GM19397 (cell line): ENCODE results near the gene ZBTB46.
"Not testable (repeated sequence)": the region's sequence is repeated elsewhere in the genome, so short reads cannot be mapped to it uniquely, and the experiment has no call there.

Experiments used
- ATAC-seq: cut with Tn5 transposase; IDR thresholded peaks from one replicate; pipeline ENCODE4 v1.9.1; 2021; ENCODE audit warnings: mild to moderate bottlenecking, moderate library complexity; ENCODE audit not compliant: unreplicated experiment

Gene ZBTB46

GRCh38 chr20:63858393-63859165, 27.5 kb upstream of the ZBTB46 start:
- ATAC-seq, result no peak

GRCh38 chr20:63857764-63858392, 26.8 kb upstream of the ZBTB46 start:
- ATAC-seq, result no peak

GRCh38 chr20:63856098-63856511, 25.0 kb upstream of the ZBTB46 start:
- no peak for ATAC-seq

- ATAC-seq, result no peak
Measured at GRCh38 chr20:63855363-63856097, 24.5 kb upstream of the ZBTB46 start.

- ATAC-seq, result no peak
Measured at GRCh38 chr20:63854766-63855362, 23.8 kb upstream of the ZBTB46 start.

GRCh38 chr20:63854069-63854765, 23.2 kb upstream of the ZBTB46 start:
- no peak for ATAC-seq

- ATAC-seq, result not testable (repeated sequence)
Measured at GRCh38 chr20:63853733-63854068, 22.6 kb upstream of the ZBTB46 start.

GRCh38 chr20:63851548-63851943, 20.5 kb upstream of the ZBTB46 start:
- ATAC-seq, result not testable (repeated sequence)

GRCh38 chr20:63850689-63851547, 19.9 kb upstream of the ZBTB46 start:
- peak; percentile 69 for ATAC-seq

GRCh38 chr20:63848003-63848911, 17.2 kb upstream of the ZBTB46 start:
- no peak for ATAC-seq

- no peak for ATAC-seq
Measured at GRCh38 chr20:63847237-63848002, 16.4 kb upstream of the ZBTB46 start.

- no peak for ATAC-seq
Measured at GRCh38 chr20:63846888-63847236, 15.8 kb upstream of the ZBTB46 start.

GRCh38 chr20:63846128-63846771, 15.2 kb upstream of the ZBTB46 start:
- ATAC-seq, result no peak

- ATAC-seq, result no peak
Measured at GRCh38 chr20:63844511-63844991, 13.5 kb upstream of the ZBTB46 start.

GRCh38 chr20:63843778-63844177, 12.7 kb upstream of the ZBTB46 start:
- no peak for ATAC-seq

GRCh38 chr20:63843222-63843621, 12.2 kb upstream of the ZBTB46 start:
- ATAC-seq, result no peak

- ATAC-seq, result no peak
Measured at GRCh38 chr20:63842258-63842657, 11.2 kb upstream of the ZBTB46 start.

- ATAC-seq, result no peak
Measured at GRCh38 chr20:63840405-63840828, 9.4 kb upstream of the ZBTB46 start.
